ENCODE data around the gene MYOZ1.

Gene MYOZ1

GRCh38 chr10:73589563-73590126 lies 51.6 kb downstream of the MYOZ1 start:
- DNase-seq (ENCODE audit: low read depth, low spot score), result no peak
- Histone ChIP-seq H3K9ac (ENCODE audit: insufficient read length) (no peak overlapping the region), H3K4me3 (no peak overlapping the region), H3K27ac (no peak overlapping the region), H3K9me3 (ENCODE audit: low read depth, low read length) (no peaks in the 10 kb centered on the region), H3K36me3 (ENCODE audit: insufficient read depth, low read length) (no peaks in the 10 kb centered on the region)
- TF ChIP-seq EZH2 (IDR thresholded peaks at IDR 0.05), result no peak
- TF ChIP-seq POLR2AphosphoS5 (IDR thresholded peaks at IDR 0.05; ENCODE audit: borderline replicate concordance, low read depth, low read length), result no peak
- no peak for TF ChIP-seq FOXP2 (optimal IDR thresholded peaks at IDR 0.05; ENCODE audit: control extremely low read depth, extremely low read length, insufficient read depth)

GRCh38 chr10:73588656-73589055 lies 52.6 kb downstream of the MYOZ1 start:
- Histone ChIP-seq H3K4me3 (no peak overlapping the region), H3K27ac (no peak overlapping the region), H3K9me3 (ENCODE audit: low read depth, low read length) (no peaks in the 10 kb centered on the region), H3K9ac (ENCODE audit: insufficient read length) (no peak overlapping the region), H3K36me3 (ENCODE audit: insufficient read depth, low read length) (no peaks in the 10 kb centered on the region)
- no peak for DNase-seq (ENCODE audit: low read depth, low spot score)
- no peak for TF ChIP-seq EZH2 (IDR thresholded peaks at IDR 0.05)
- TF ChIP-seq POLR2AphosphoS5 (IDR thresholded peaks at IDR 0.05; ENCODE audit: borderline replicate concordance, low read depth, low read length), result no peak
- TF ChIP-seq FOXP2 (optimal IDR thresholded peaks at IDR 0.05; ENCODE audit: control extremely low read depth, extremely low read length, insufficient read depth), result no peak

- Histone ChIP-seq H3K36me3 (ENCODE audit: insufficient read depth, low read length) (no peaks in the 10 kb centered on the region), H3K27ac (peak overlapping the region; percentile 88), H3K4me3 (peak overlapping the region; percentile 51), H3K9me3 (ENCODE audit: low read depth, low read length) (no peaks in the 10 kb centered on the region), H3K9ac (ENCODE audit: insufficient read length) (no peak overlapping the region)
- DNase-seq (ENCODE audit: low read depth, low spot score), result no peak
- TF ChIP-seq POLR2AphosphoS5 (IDR thresholded peaks at IDR 0.05; ENCODE audit: borderline replicate concordance, low read depth, low read length), result no peak
- no peak for TF ChIP-seq FOXP2 (optimal IDR thresholded peaks at IDR 0.05; ENCODE audit: control extremely low read depth, extremely low read length, insufficient read depth)
- TF ChIP-seq EZH2 (IDR thresholded peaks at IDR 0.05), result no peak
Observed at GRCh38 chr10:73586583-73586984, 54.7 kb downstream of the MYOZ1 start.

- H3K4me3 ChIP-seq, result no peak overlapping the region
- no peaks in the 10 kb centered on the region for H3K9me3 ChIP-seq (ENCODE audit: low read depth, low read length)
- no peak overlapping the region for H3K27ac ChIP-seq
- TF ChIP-seq FOXP2 (optimal IDR thresholded peaks at IDR 0.05; ENCODE audit: control extremely low read depth, extremely low read length, insufficient read depth), result no peak
- DNase-seq (ENCODE audit: low read depth, low spot score), result no peak
- H3K36me3 ChIP-seq (ENCODE audit: insufficient read depth, low read length), result no peaks in the 10 kb centered on the region
- no peak overlapping the region for H3K9ac ChIP-seq (ENCODE audit: insufficient read length)
Observed at GRCh38 chr10:73585327-73585726, 55.9 kb downstream of the MYOZ1 start.

- Histone ChIP-seq H3K9ac (ENCODE audit: insufficient read length) (no peak overlapping the region), H3K36me3 (ENCODE audit: insufficient read depth, low read length) (no peaks in the 10 kb centered on the region), H3K9me3 (ENCODE audit: low read depth, low read length) (no peaks in the 10 kb centered on the region), H3K27ac (no peak overlapping the region), H3K4me3 (no peak overlapping the region)
- no peak for DNase-seq (ENCODE audit: low read depth, low spot score)
- TF ChIP-seq FOXP2 (optimal IDR thresholded peaks at IDR 0.05; ENCODE audit: control extremely low read depth, extremely low read length, insufficient read depth) (no peak), POLR2AphosphoS5 (IDR thresholded peaks at IDR 0.05; ENCODE audit: borderline replicate concordance, low read depth, low read length) (no peak), EZH2 (IDR thresholded peaks at IDR 0.05) (no peak)
Observed at GRCh38 chr10:73584737-73585136, 56.5 kb downstream of the MYOZ1 start.

- TF ChIP-seq POLR2AphosphoS5 (IDR thresholded peaks at IDR 0.05; ENCODE audit: borderline replicate concordance, low read depth, low read length), result no peak
- TF ChIP-seq FOXP2 (optimal IDR thresholded peaks at IDR 0.05; ENCODE audit: control extremely low read depth, extremely low read length, insufficient read depth), result no peak
- no peak for TF ChIP-seq EZH2 (IDR thresholded peaks at IDR 0.05)
- Histone ChIP-seq H3K9me3 (ENCODE audit: low read depth, low read length) (no peaks in the 10 kb centered on the region), H3K27ac (no peak overlapping the region), H3K4me3 (no peak overlapping the region), H3K36me3 (ENCODE audit: insufficient read depth, low read length) (no peaks in the 10 kb centered on the region), H3K9ac (ENCODE audit: insufficient read length) (no peak overlapping the region)
- DNase-seq (ENCODE audit: low read depth, low spot score), result no peak
Observed at GRCh38 chr10:73581918-73582317, 59.4 kb downstream of the MYOZ1 start.

Measured in SK-N-MC (cell line).